GM20000 (cell line): ENCODE data around the gene SBF2.

Source experiments
- DNase-seq: peaks from one replicate; pipeline ENCODE4 v3.0.0; 2012; ENCODE audit warnings: low spot score
- CTCF ChIP-seq: IDR thresholded peaks from 2 replicates; pipeline ENCODE4 v1.5.1; 2012; ENCODE audit warnings: mild to moderate bottlenecking, control low read depth; ENCODE audit errors: extremely low read depth, missing control alignments

The SBF2 gene

GRCh38 chr11:9796854-9797253, 497.2 kb downstream of the SBF2 start:
- no peak for DNase-seq
- no peak for TF ChIP-seq CTCF

GRCh38 chr11:9796266-9796665, 497.8 kb downstream of the SBF2 start:
- TF ChIP-seq CTCF, result no peak
- no peak for DNase-seq

- TF ChIP-seq CTCF, result no peak
- DNase-seq, result no peak
Observed at GRCh38 chr11:9790703-9791102, 503.3 kb downstream of the SBF2 start.

- no peak for TF ChIP-seq CTCF
- DNase-seq, result no peak
Observed at GRCh38 chr11:9789910-9790309, 504.1 kb downstream of the SBF2 start.

GRCh38 chr11:9787981-9788521, 506.0 kb downstream of the SBF2 start:
- DNase-seq, result no peak

GRCh38 chr11:9787260-9787659, 506.8 kb downstream of the SBF2 start:
- DNase-seq, result no peak
- no peak for TF ChIP-seq CTCF

More at GRCh38 chr11:9787981-9788521, 506.0 kb downstream of the SBF2 start:
- TF ChIP-seq CTCF, result no peak

- DNase-seq, result no peak
- TF ChIP-seq CTCF, result no peak
Observed at GRCh38 chr11:9784602-9785315, 509.3 kb downstream of the SBF2 start.
